Cardiac fibroblast (primary cell): Measurements from ENCODE around the gene INPP5A.

Experiments
- DNase-seq, 2 donors: peaks; one replicate each; pipeline versions ENCODE4 v3.0.0 to v3.0.0-alpha.2; 2010; ENCODE audit warnings: low read depth in 2 of 2
- H3K4me3 ChIP-seq, 2 donors: replicated peaks in 1 of 2; 1 replicate in 1 of 2; 2 replicates in 1 of 2; pipeline ENCODE4 v1.5.1; 2011; ENCODE audit warnings: low read depth in 2 of 2, low read length in 2 of 2, mild to moderate bottlenecking in 2 of 2, moderate library complexity in 1 of 2
- TF ChIP-seq, protein P1 (sequence below): IDR thresholded peaks from one replicate; pipeline ENCODE4 v1.5.1; 2011; ENCODE audit warnings: low read depth, mild to moderate bottlenecking, low read length, inconsistent platforms

INPP5A gene

DNA sequence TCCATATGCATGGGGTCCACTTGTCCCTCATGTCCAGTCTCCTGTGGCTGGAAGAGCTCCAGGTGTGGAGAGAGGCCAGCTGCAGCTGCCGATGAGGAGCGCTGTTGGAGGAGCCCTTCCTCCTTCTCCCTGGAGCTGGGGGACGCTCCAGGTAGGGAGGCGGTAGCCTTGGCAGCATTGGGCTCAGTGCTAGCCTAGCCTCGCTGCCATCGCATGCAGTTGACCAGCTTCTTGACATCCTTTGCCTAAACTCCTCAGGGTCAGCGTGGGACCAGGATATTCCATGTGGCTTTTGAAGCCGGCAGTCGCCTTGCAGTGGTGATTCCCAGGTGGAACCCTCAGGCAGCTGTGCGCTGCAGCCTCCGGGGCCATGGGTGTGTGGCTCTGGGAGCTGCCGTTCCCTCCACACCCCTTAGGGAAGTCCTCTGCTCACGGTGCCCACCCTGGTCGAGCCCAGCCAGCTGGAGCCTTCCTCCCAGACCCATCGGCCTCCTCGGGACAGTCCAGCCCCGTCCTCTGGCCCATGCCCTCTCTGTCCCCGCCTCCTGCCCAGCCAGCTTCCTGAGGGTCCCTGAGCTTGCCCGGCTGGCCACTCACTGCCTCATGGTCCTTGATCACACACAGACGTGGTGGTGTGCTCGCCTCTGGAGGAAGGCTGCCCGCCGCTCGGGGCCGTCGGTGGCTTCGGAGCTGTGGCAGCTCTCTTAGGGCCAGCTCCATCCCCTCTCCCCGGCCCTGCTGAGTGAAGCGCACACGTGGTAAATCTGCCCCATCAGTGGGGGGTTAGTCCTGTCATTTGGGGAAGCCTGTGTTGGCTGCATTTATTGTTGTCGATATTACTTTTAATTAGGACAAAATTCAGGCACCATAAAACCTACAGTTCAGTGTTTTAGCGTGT, 21.2 kb downstream of the INPP5A start:
- TF ChIP-seq, protein P1, sequence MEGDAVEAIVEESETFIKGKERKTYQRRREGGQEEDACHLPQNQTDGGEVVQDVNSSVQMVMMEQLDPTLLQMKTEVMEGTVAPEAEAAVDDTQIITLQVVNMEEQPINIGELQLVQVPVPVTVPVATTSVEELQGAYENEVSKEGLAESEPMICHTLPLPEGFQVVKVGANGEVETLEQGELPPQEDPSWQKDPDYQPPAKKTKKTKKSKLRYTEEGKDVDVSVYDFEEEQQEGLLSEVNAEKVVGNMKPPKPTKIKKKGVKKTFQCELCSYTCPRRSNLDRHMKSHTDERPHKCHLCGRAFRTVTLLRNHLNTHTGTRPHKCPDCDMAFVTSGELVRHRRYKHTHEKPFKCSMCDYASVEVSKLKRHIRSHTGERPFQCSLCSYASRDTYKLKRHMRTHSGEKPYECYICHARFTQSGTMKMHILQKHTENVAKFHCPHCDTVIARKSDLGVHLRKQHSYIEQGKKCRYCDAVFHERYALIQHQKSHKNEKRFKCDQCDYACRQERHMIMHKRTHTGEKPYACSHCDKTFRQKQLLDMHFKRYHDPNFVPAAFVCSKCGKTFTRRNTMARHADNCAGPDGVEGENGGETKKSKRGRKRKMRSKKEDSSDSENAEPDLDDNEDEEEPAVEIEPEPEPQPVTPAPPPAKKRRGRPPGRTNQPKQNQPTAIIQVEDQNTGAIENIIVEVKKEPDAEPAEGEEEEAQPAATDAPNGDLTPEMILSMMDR: no peak
- no peak for DNase-seq
- H3K4me3 ChIP-seq: no peak overlapping the region

DNA sequence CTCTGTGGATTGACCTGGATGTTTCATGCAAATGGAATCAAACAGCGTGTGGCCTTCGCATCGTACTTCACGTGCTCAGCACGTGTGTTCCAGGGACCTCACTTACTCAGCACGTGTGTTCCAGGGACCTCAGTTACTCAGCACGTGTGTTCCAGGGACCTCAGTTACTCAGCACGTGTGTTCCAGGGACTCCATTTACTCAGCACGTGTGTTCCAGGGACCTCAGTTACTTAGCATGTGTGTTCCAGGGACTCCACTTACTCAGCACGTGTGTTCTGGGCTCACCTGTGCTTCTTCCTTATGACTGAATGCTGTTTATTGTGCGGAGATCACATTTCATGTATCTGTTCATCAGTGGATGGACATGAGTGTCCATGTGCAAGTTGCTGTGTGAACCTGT, 22.0 kb downstream of the INPP5A start:
- TF ChIP-seq, protein P1: no peak
- no peak overlapping the region for H3K4me3 ChIP-seq
- no peak for DNase-seq

DNA sequence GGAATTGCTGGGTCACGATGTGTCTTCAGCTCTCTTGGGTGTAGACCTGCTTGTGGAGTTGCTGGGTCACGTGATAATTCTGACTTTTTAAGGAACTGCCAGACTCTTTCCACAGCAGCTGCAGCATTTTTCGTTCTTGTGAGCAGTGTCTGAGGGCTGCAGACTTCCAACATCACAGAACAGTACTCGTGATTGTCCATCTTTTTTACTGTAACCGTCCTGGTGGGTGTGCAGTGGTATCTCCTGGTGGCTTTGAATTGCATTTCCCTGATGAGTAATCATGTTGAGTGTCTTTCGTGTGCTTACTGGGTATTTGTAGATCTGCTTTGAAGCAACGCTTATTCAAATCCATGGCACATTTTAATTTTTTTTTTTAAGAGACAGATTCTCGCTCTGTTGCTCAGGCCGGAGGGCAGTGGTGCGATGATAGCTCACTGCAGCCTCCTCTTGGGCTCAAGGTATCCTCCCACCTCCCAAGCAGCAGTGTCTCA, 22.7 kb downstream of the INPP5A start:
- DNase-seq: peak; percentile 26 to 27
- H3K4me3 ChIP-seq: no peak overlapping the region
- TF ChIP-seq, protein P1: no peak

DNA sequence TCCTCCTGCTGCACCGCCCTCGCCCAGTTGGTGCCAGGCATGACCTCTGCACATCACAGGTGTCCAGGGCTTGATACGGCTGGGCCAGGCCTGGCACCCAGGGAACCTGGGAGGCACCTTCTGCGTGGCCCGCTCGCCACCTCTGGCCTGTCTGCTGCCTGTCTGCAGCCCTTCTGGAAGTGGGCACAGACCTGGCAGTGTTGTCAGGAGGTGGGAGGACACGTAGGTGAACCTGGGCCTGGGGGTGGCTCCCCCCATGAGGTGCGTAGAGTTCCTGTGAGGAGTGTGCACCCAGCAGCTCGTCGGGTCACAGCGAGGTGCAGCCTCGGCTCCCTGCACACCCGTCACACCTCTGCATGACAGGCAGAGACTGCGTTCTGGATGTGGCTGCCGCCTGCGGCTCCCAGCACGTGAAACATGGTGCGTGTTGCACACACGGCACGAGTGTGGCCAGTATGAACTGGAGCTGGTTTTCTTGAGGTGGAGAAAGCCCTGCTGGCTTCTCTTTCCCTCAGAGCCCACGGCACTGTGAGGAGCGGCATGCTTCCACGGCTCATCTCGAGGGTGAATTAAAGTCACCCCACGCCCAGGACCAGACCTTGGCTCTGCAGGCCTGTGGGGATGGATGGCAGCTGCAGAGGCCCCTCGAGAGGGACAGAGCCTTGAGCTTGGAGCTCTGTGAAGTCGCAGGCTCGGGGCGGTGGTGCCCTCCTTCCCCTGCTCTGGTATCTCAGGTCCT, 24.8 kb downstream of the INPP5A start:
- TF ChIP-seq, protein P1: no peak
- no peak for DNase-seq
- no peak overlapping the region for H3K4me3 ChIP-seq

DNA sequence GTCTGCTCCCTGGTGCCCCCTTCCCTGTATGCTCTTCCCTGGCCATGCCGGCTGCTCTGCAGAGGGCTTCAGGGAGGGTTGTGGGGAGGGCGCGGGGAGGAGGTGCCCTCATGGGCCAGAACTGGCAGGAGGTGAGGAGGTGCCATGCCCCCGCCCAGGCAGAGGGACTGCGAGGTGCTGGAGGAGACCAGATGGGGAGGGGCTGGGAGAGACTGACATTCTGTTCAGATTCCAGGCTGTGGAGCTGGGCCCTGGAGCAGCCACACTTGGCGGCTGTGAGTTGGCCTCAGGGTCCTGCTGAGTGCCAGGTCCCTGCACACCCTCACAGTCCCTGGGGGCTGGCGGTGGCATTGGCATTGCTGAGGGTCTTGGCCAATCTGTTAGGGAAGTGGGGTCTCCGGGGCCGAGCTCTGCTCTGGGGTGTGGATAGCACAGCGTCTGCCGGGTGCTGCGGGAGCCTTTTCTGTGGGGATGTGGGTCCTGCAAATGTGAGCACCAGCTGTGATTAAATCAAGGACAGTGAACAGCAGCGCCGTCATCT, 25.4 kb downstream of the INPP5A start:
- H3K4me3 ChIP-seq: no peak overlapping the region
- DNase-seq: no peak
- TF ChIP-seq, protein P1: no peak

DNA sequence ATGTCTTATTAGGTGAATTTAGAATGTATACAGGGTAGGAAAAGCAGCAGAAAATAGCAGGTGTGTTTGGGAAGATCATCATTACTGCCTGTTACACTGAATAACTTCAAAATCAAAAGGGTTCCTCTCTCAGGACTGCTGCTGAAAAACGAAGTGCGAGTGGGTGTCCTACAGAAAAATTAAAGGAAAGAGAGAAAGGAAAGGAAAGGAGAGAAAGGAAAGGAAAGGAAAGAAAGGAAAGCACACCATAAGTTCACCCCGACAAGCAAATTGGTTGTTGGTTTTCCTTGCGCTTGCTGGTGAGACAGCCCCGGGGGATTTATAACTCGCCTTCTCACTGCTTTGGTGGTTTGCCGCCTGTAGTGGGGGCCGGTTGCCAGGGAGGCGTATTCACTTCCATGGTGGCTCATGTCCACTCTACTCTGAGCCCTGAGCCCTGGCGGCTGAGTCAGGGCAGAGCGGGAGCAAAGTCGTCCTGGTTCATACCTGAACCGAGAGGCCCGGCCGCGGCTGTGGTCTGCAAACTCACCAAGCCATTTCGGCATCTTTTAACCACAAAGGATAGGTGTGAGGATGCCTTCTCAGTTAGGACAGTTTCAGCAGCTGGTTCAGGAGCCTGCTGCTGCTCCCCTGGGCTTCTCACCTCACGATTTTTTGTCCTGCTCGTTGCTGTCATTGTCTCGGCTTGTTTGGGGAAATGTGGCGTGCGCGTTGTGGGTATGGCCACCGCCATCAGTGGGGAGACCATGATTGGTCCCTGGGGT, 26.1 kb downstream of the INPP5A start:
- peak in 1 of 2 donors; percentile 18 for DNase-seq
- TF ChIP-seq, protein P1: no peak
- H3K4me3 ChIP-seq: no peak overlapping the region
